HG02943 (cell line): Measurements from ENCODE around the gene SESTD1.

Experiments
- ATAC-seq: cut with Tn5 transposase; IDR thresholded peaks from one replicate; pipeline ENCODE4 v1.9.1; 2021; ENCODE audit warnings: mild to moderate bottlenecking, low read depth, moderate library complexity; ENCODE audit not compliant: unreplicated experiment

The SESTD1 gene, protein sequence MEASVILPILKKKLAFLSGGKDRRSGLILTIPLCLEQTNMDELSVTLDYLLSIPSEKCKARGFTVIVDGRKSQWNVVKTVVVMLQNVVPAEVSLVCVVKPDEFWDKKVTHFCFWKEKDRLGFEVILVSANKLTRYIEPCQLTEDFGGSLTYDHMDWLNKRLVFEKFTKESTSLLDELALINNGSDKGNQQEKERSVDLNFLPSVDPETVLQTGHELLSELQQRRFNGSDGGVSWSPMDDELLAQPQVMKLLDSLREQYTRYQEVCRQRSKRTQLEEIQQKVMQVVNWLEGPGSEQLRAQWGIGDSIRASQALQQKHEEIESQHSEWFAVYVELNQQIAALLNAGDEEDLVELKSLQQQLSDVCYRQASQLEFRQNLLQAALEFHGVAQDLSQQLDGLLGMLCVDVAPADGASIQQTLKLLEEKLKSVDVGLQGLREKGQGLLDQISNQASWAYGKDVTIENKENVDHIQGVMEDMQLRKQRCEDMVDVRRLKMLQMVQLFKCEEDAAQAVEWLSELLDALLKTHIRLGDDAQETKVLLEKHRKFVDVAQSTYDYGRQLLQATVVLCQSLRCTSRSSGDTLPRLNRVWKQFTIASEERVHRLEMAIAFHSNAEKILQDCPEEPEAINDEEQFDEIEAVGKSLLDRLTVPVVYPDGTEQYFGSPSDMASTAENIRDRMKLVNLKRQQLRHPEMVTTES

DNA sequence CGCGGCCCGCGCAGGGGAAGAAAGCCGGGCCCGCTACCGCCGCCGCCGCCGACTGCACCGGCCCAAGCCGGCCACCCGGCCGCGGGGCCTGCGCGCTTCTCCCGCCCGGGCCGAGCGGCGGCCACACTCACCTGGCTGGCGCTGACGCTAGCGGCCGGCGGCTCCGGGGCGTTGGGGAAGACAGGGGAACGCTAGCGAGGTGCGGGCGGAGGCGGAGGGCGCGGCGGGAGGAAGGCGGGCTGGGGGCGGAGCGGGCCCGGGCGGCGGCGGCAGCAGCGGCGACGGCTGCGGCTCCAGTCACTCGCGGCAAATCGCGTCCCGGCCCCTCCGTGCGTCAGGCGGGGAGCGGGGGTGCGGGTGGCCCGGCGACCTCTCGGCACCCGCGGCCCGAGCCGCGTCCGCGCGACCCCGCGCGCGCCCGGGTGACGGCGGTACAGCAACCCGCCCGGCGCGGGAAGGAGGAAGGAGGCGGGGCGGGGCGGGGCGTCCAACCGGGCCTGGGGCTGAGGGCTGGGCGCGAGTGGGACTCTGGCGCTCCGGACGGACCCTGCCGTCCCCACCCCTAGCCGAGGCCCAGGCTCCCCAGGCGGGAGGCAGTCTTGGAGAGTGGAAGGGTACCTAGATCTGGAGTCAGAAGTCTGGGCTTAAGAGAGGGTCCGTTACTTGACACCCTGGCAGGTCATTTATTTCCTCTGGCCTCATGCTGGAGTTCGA, at the start of gene SESTD1:
Gene SESTD1, minus strand, starts transcription at position 465 of the 714 bp plus-strand sequence. CDS start 72,991 bp downstream, outside the sequence.
- peak; percentile 65 for ATAC-seq

DNA sequence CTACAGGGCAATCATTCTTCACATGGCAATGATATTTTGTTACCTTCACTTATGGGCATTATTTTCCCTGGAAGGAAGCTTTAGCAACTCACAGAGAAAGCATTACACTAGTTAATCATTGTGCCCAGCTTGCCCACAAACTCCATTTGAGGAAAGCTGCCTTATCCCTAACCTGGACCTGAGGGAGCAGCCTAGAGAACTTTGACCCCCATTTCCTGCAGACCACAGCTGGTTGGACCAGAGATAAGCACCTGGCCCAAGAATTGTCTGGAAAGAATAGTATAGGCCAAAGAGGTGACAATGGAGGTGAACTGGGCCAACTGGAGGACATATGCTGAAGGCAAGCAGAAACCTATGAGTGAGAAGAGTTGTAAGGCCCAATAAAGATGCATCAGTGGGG, 48.4 kb upstream of the SESTD1 start:
- ATAC-seq: no peak

DNA sequence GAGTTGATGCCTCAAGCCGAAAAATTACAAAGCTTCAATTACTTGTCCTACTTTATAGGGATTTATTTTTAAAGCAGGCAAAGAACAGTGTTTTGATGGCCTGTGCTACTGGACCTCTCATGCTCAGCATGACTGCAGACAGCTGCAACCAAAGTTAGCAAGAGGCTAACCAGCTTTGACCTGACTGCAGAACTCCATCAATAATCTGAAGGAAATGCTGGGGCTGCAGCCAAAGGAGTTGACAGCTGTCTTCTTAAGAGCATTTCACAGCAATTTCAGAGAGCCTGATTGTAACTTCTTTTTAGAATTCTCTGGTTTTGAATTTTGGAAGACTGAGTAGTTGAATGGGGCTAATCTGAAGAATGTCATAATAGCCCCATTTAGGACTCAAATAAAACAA, 46.5 kb upstream of the SESTD1 start:
- no peak for ATAC-seq

- no peak for ATAC-seq
These were observed 43.2 kb upstream of the SESTD1 start for GRCh38 chr2:179307616-179308371.

DNA sequence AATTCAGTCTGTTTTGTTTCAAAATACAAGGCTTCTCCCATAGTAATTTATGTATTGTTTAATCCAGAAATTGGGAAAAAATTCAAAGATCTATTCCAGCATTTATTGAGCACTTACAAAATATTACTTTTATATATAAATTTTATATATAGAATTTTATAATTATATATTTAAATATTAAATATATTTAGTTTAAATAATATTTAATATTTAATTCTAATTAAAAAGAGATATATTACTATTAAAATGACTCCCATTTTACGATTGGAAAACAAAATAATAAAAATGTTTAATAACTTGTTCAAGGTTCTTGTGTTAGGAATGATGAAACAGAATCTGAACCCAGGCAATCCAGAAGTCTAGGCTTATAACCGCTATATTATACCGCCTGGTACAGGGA, 40.5 kb upstream of the SESTD1 start:
- ATAC-seq: no peak

DNA sequence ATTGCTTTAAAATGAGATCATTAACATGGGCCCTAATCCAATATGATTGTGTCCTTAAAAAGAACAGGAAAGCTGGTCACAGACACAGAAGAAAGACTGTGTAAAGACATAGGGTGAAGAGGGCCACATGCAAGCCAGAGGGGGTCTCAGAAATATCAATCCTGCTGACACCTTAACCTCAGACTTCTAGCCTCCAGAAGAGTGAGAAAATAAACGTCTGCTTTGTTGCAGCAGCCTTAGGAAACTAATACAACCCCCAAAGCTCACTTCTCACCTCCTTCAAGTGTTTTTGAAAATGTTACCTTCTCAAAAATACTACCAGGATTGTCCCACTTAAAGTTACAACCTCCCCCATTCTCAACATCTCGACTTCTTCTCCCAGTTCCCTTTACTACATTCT, 39.8 kb upstream of the SESTD1 start:
- ATAC-seq: no peak

GRCh38 chr2:179302764-179303571, 38.3 kb upstream of the SESTD1 start:
- no peak for ATAC-seq

DNA sequence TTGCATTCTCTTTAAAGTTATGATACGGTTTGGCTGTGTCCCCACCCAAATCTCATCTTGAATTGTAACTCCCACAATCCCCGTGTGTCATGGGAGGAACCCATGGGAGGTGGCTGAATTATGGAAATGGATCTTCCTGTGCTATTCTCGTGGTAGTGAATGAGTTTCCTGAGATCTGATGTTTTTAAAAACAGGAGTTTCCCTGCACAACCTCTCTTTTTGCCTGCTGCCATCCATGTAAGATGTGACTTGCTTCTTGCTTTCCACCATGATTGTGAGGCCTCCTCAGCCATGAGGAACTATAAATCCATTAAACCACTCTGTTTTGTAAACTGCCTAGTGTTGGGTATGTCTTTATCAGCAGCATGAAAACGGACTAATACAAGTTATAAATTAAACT, 37.5 kb upstream of the SESTD1 start:
- ATAC-seq: no peak

DNA sequence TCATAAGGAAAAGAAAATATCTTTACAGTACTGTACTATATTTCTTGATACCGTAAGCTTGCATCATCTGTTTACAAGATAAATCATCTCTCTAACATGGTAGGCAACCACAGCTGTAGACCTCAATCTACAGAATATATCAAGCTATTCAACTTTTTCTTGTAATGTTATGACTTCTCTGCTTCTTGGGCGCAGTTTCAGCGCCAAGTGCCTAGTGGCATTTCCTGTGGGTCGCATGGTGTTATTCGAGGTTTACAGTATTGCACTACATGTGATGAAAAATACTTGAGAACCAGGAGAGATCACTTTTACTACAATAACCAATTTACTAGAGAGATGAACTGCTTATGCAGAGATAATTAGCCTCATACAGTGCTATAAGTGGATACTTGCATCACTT, 34.0 kb upstream of the SESTD1 start:
- ATAC-seq: no peak

- ATAC-seq: no peak
These were observed 33.3 kb upstream of the SESTD1 start for GRCh38 chr2:179297927-179298326.

- ATAC-seq: no peak
These were observed 25.7 kb upstream of the SESTD1 start for GRCh38 chr2:179290329-179290728.

- no peak for ATAC-seq
These were observed 20.4 kb upstream of the SESTD1 start for GRCh38 chr2:179285060-179285459.

- ATAC-seq: no peak
These were observed 13.0 kb upstream of the SESTD1 start for GRCh38 chr2:179277429-179278196.

GRCh38 chr2:179275253-179276012, 10.8 kb upstream of the SESTD1 start:
- ATAC-seq: no peak

DNA sequence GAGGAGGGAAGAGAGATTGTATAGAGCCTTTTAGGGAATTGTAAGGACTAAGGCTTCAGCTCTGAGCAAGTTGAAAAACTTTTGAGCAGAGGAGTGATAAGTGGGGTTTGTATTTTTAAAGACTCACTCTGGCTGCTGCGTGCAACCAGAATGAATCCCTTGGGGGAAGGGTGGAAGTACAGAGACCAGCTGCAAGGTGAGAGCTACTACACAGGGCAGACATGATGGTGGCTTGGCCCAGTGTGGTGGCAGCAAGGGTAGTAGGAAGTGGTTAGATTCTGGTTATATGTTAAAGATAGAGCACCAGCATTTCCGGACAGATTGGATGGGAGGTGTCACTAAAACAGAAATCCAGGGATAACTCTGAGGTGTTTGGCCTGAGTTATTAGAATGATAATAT, 10.1 kb upstream of the SESTD1 start:
- ATAC-seq: peak; percentile 98

- no peak for ATAC-seq
These were observed 8.9 kb upstream of the SESTD1 start for GRCh38 chr2:179273461-179273962.

DNA sequence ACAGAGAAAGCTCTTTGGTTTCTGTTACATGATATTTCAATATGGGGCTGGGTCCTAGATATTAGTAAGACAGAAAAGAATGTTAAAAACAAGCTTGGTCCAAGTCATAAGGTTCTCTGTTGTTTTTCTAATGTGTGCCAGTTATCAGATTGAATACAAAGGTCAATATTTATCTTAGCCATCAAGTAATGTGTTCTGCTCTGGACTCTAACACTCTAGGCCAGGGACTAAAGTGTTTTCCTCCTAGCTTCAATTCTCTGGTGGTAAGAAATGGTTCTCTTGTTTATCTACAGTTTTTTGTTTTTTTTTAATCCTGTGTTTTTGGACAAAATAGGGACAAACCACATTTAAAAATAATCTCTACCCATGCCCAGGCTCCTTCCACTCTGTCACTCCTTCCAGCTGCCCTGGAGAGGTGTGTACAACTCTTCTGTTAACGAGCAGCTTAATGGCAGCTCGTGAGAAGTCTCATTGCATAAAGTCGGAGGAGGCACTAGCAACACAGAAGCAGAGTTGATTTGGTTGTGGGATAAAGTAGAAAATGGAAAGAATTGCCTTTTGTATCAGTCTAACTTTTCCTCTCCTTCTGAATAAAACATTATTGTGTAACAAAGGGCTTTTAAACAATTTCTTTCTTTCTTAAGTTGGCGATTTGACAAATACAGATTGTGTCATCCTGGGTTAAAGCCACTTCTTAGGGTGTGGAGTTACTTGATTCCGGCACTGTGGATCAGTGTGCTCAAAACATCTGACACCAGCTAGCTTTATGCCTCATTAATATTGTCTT, 8.0 kb upstream of the SESTD1 start:
- ATAC-seq: no peak
